ENCODE results near the gene RICTOR. TPM values are rescaled to one million over a fixed set of nuclear protein-coding genes. Genes with fewer than 3 reads are reported as not detected.

The RICTOR gene
- total and polyA plus RNA-seq, 9 of the 15 experiments (the other 6 are each of a cell fraction or from before 2014, with no cell fraction given), result 13.9 to 46.6 (median 22.6) TPM

DNA sequence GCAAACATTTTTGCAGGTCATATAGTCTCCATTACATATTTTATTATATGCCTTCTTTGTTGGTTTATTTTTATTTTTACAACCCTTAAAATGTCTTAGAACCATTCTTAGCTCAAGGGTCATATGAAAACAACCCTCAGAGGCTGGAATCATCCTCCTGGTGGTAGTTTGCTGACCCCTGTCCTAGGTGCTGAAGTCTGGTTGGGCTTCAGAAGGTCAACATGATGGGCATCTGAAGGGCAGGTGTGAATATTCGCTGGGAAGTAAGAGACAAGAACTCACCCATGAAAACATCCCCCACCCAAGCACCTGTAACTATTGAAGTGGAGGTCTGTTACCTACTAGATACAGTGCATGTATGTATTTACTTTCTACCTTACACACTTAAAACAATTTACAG, 153.0 kb downstream of the RICTOR start:
- in situ Hi-C loops (cut with MboI), result no loop called here
- H3K9ac ChIP-seq (ENCODE audit: insufficient read depth in 1 of 2, low read depth in 2 of 2, low read length in 2 of 2), result no peak overlapping the region
- no peaks in the 10 kb centered on the region for H3K4me1 ChIP-seq (replicated peaks in 1 of 2; ENCODE audit: control insufficient read depth in 2 of 2, insufficient read depth in 2 of 2, low read length in 2 of 2)
- peak in 1 of 4 experiments; percentile 16 for DNase-seq (ENCODE audit: extremely low read depth in 1 of 4, low spot score in 3 of 4)
- no peak for FAIRE-seq
- no peaks in the 10 kb centered on the region for H3K27me3 ChIP-seq (ENCODE audit: control insufficient read depth in 2 of 2, insufficient read depth in 2 of 2, low read length in 2 of 2)
- H3K79me2 ChIP-seq (ENCODE audit: control insufficient read depth, insufficient read depth, low read length), result no peaks in the 10 kb centered on the region
- no peak overlapping the region for H3K4me3 ChIP-seq
- no peak overlapping the region for H2AFZ ChIP-seq (ENCODE audit: low read depth, low read length)
- no peak overlapping the region for H3K4me2 ChIP-seq (ENCODE audit: insufficient read depth, low read length)
- no peaks in the 10 kb centered on the region for H3K9me3 ChIP-seq (replicated peaks; ENCODE audit: control insufficient read depth, insufficient read depth, low read depth, low read length)
- intact Hi-C loops (cut with micrococcal nuclease), result loop anchor here (5.0 to 10.0 kb wide), 3 partner anchors 74 to 714 kb away; partner anchors contain the start of gene OSMR
- 0% methylated on average over 1 of the region's 1 CpG for WGBS (ENCODE audit: insufficient coverage, low coverage, missing lambda C conversion rate)
- H3K27ac ChIP-seq (ENCODE audit: extremely low read depth, low read depth, low read length), result no peak overlapping the region
- ChIA-PET POLR2A (interaction anchor here (0.8 kb wide), 1 partner anchor 505 kb away, joined by 3 read pairs; no protein-coding TSS in a partner anchor), CTCF (ENCODE audit: low intra/inter-chr PET ratio) (interaction anchor here (0.5 to 1.6 kb wide), 5 partner anchors 368 to 713 kb away, joined by 3 to 11 read pairs (median 5); no protein-coding TSS in a partner anchor)
- no TSS peak for BruUV-seq (replicated peaks)
- no peaks in the 10 kb centered on the region for H3K36me3 ChIP-seq (ENCODE audit: control insufficient read depth, insufficient read depth, low read length)
- no peaks in the 10 kb centered on the region for H4K20me1 ChIP-seq (replicated peaks; ENCODE audit: control insufficient read depth, insufficient read depth, low read length)
- no peak for ATAC-seq
- H3K9me1 ChIP-seq (ENCODE audit: control insufficient read depth, insufficient read depth, low read length), result no peaks in the 10 kb centered on the region
- TF ChIP-seq ZNF592 (IDR thresholded peaks at IDR 0.05) (no peak), EHMT2 (IDR thresholded peaks at IDR 0.05) (peak; percentile 91), HCFC1 (IDR thresholded peaks at IDR 0.05; ENCODE audit: low read depth, low read length) (no peak), KDM5B (IDR thresholded peaks at IDR 0.05; ENCODE audit: insufficient replicate concordance, low read depth, low read length) (no peak), ZNF324 (CRISPR knock-in tag; IDR thresholded peaks at IDR 0.05) (no peak), ZNF717 (CRISPR knock-in tag; IDR thresholded peaks at IDR 0.05) (no peak), ZNF174 (CRISPR knock-in tag; IDR thresholded peaks at IDR 0.05) (no peak), MYNN (IDR thresholded peaks at IDR 0.05) (no peak), MYNN (CRISPR knock-in tag; IDR thresholded peaks at IDR 0.05) (no peak), MIER1 (IDR thresholded peaks at IDR 0.05; ENCODE audit: low read depth) (peak; percentile 81), GTF2A2 (tag; IDR thresholded peaks at IDR 0.05) (no peak), MXD1 (CRISPR knock-in tag; IDR thresholded peaks at IDR 0.05; ENCODE audit: borderline replicate concordance, poor library complexity, severe bottlenecking) (no peak), CSDE1 (IDR thresholded peaks at IDR 0.05) (no peak), NEUROD1 (IDR thresholded peaks at IDR 0.05; ENCODE audit: borderline replicate concordance, low read depth, low read length, partially characterized antibody) (no peak), MEF2A (IDR thresholded peaks at IDR 0.05; ENCODE audit: control insufficient read depth, low read depth, low read length) (no peak)
- TF ChIP-seq, protein P1, sequence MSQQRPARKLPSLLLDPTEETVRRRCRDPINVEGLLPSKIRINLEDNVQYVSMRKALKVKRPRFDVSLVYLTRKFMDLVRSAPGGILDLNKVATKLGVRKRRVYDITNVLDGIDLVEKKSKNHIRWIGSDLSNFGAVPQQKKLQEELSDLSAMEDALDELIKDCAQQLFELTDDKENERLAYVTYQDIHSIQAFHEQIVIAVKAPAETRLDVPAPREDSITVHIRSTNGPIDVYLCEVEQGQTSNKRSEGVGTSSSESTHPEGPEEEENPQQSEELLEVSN (IDR thresholded peaks at IDR 0.05; ENCODE audit: borderline replicate concordance in 1 of 2, extremely low read depth in 1 of 2, insufficient read depth in 1 of 2, insufficient read length in 1 of 2, low read depth in 1 of 2, low read length in 1 of 2, poor library complexity in 1 of 2, severe bottlenecking in 1 of 2), result no peak
- TF ChIP-seq, protein P2, sequence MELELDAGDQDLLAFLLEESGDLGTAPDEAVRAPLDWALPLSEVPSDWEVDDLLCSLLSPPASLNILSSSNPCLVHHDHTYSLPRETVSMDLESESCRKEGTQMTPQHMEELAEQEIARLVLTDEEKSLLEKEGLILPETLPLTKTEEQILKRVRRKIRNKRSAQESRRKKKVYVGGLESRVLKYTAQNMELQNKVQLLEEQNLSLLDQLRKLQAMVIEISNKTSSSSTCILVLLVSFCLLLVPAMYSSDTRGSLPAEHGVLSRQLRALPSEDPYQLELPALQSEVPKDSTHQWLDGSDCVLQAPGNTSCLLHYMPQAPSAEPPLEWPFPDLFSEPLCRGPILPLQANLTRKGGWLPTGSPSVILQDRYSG (tag; conservative IDR thresholded peaks at IDR 0.05; ENCODE audit: low read depth), result 0 out of 2 replicates have a peak, but pooled peaks have one; percentile 32
